ENCODE data around the gene BMP2K.
A peak's percentile ranks its signal among the peaks of the same experiment; 100 is the strongest.

Gene BMP2K

GRCh38 chr4:78776079-78776728, at the start of gene BMP2K:
TSS of gene BMP2K (plus strand) at chr4:78776350. CDS start at chr4:78776544, 194 bp downstream.
- peak; percentile 79 for DNase-seq (ENCODE audit: low read depth)

- DNase-seq (ENCODE audit: low read depth), result no peak
Measured at GRCh38 chr4:78726546-78726945, 49.6 kb upstream of the BMP2K start.

GRCh38 chr4:78732332-78733104, 43.6 kb upstream of the BMP2K start:
- no peak for DNase-seq (ENCODE audit: low read depth)

GRCh38 chr4:78734441-78735162, 41.5 kb upstream of the BMP2K start:
- DNase-seq (ENCODE audit: low read depth), result no peak

GRCh38 chr4:78735697-78736096, 40.5 kb upstream of the BMP2K start:
- DNase-seq (ENCODE audit: low read depth), result no peak

- DNase-seq (ENCODE audit: low read depth), result no peak
Measured at GRCh38 chr4:78737035-78737434, 39.1 kb upstream of the BMP2K start.

- DNase-seq (ENCODE audit: low read depth), result no peak
Measured at GRCh38 chr4:78737973-78738372, 38.2 kb upstream of the BMP2K start.

GRCh38 chr4:78742300-78742699, 33.9 kb upstream of the BMP2K start:
- DNase-seq (ENCODE audit: low read depth), result no peak

- peak; percentile 40 for DNase-seq (ENCODE audit: low read depth)
Measured at GRCh38 chr4:78747475-78747922, 28.7 kb upstream of the BMP2K start.

- peak; percentile 12 for DNase-seq (ENCODE audit: low read depth)
Measured at GRCh38 chr4:78748381-78748780, 27.8 kb upstream of the BMP2K start.

GRCh38 chr4:78749258-78749971, 26.7 kb upstream of the BMP2K start:
- DNase-seq (ENCODE audit: low read depth), result no peak

- no peak for DNase-seq (ENCODE audit: low read depth)
Measured at GRCh38 chr4:78749972-78750727, 26.0 kb upstream of the BMP2K start.

GRCh38 chr4:78753091-78753490, 23.1 kb upstream of the BMP2K start:
- no peak for DNase-seq (ENCODE audit: low read depth)

GRCh38 chr4:78754872-78755271, 21.3 kb upstream of the BMP2K start:
- peak; percentile 46 for DNase-seq (ENCODE audit: low read depth)

GRCh38 chr4:78756137-78756536, 20.0 kb upstream of the BMP2K start:
- no peak for DNase-seq (ENCODE audit: low read depth)

GRCh38 chr4:78756776-78757175, 19.4 kb upstream of the BMP2K start:
- no peak for DNase-seq (ENCODE audit: low read depth)

- no peak for DNase-seq (ENCODE audit: low read depth)
Measured at GRCh38 chr4:78757574-78757973, 18.6 kb upstream of the BMP2K start.

- no peak for DNase-seq (ENCODE audit: low read depth)
Measured at GRCh38 chr4:78758085-78758484, 18.1 kb upstream of the BMP2K start.

- no peak for DNase-seq (ENCODE audit: low read depth)
Measured at GRCh38 chr4:78762529-78762928, 13.6 kb upstream of the BMP2K start.

- no peak for DNase-seq (ENCODE audit: low read depth)
Measured at GRCh38 chr4:78763251-78763650, 12.9 kb upstream of the BMP2K start.

- no peak for DNase-seq (ENCODE audit: low read depth)
Measured at GRCh38 chr4:78763763-78764387, 12.3 kb upstream of the BMP2K start.
